Neuronal stem cell (in vitro differentiated cells): ENCODE measurements around the gene HBM.
A peak's percentile ranks its signal among the peaks of the same experiment; 100 is the strongest.

Experiments
- DNase-seq: peaks from one replicate; pipeline ENCODE4 v3.0.0-alpha.2; 2013; ENCODE audit warnings: low spot score
- H2AFZ ChIP-seq: one replicate; pipeline ENCODE4 v1.6.1; 2013; ENCODE audit warnings: mild to moderate bottlenecking, low read length, inconsistent platforms
- H2AK5ac ChIP-seq: 2 replicates; pipeline ENCODE4 v1.6.1; 2013; ENCODE audit warnings: low read depth, mild to moderate bottlenecking, inconsistent platforms, low read length, moderate library complexity, mixed read lengths
- H2BK120ac ChIP-seq: 2 replicates; pipeline ENCODE4 v1.6.1; 2013; ENCODE audit warnings: low read depth, mild to moderate bottlenecking, inconsistent platforms, low read length, moderate library complexity, mixed read lengths
- H2BK12ac ChIP-seq: one replicate; pipeline ENCODE4 v1.6.1; 2013; ENCODE audit warnings: low read length, inconsistent platforms
- H2BK15ac ChIP-seq: 2 replicates; pipeline ENCODE4 v1.6.1; 2013; ENCODE audit warnings: mild to moderate bottlenecking, low read length, inconsistent platforms, mixed read lengths
- H2BK5ac ChIP-seq: one replicate; pipeline ENCODE4 v1.6.1; 2013; ENCODE audit warnings: inconsistent platforms, mild to moderate bottlenecking, low read length, moderate library complexity
- H3K14ac ChIP-seq: one replicate; pipeline ENCODE4 v1.6.1; 2013; ENCODE audit warnings: low read length, inconsistent platforms
- H3K18ac ChIP-seq: 2 replicates; pipeline ENCODE4 v1.6.1; 2013; ENCODE audit warnings: low read length, inconsistent platforms
- H3K23ac ChIP-seq: 2 replicates; pipeline ENCODE4 v1.6.1; 2013; ENCODE audit warnings: low read depth, mild to moderate bottlenecking, mixed read lengths, low read length, inconsistent platforms; ENCODE audit not compliant: poor library complexity
- H3K27ac ChIP-seq: replicated peaks from 3 replicates; pipeline ENCODE4 v1.5.1; 2013; ENCODE audit warnings: low read length, inconsistent platforms
- H3K27me3 ChIP-seq, 3 experiments: 2 replicates each; pipeline ENCODE4 v1.6.1; 2013; ENCODE audit warnings: low read length in 3 of 3, mild to moderate bottlenecking in 2 of 3, inconsistent platforms in 1 of 3, low read depth in 1 of 3, mixed read lengths in 1 of 3, moderate library complexity in 1 of 3; ENCODE audit not compliant: control insufficient read depth in 3 of 3, insufficient read depth in 3 of 3
- H3K36me3 ChIP-seq, 2 donors: replicated peaks in 1 of 2; 2 replicates each; pipeline ENCODE4 v1.6.1; 2013; ENCODE audit warnings: low read length in 2 of 2; ENCODE audit not compliant: control insufficient read depth in 2 of 2, insufficient read depth in 2 of 2
- H3K4ac ChIP-seq: 2 replicates; pipeline ENCODE4 v1.6.1; 2013; ENCODE audit warnings: inconsistent platforms, mild to moderate bottlenecking, low read length, moderate library complexity
- H3K4me1 ChIP-seq, 2 donors: 1 replicate in 1 of 2; 2 replicates in 1 of 2; pipeline ENCODE4 v1.6.1; 2013; ENCODE audit warnings: low read length in 2 of 2, low read depth in 1 of 2; ENCODE audit not compliant: control insufficient read depth in 2 of 2, insufficient read depth in 1 of 2
- H3K4me2 ChIP-seq: one replicate; pipeline ENCODE4 v1.6.1; 2013; ENCODE audit warnings: mild to moderate bottlenecking, low read length, inconsistent platforms; ENCODE audit not compliant: insufficient read depth, poor library complexity, severe bottlenecking
- H3K4me3 ChIP-seq, 2 donors: 2 replicates each; pipeline ENCODE4 v1.5.1; 2013; ENCODE audit warnings: low read length in 2 of 2, mild to moderate bottlenecking in 2 of 2, inconsistent platforms in 1 of 2, moderate library complexity in 1 of 2
- H3K79me1 ChIP-seq: one replicate; pipeline ENCODE4 v1.6.1; 2013; ENCODE audit warnings: low read depth, mild to moderate bottlenecking, inconsistent platforms, low read length, moderate library complexity
- H3K9ac ChIP-seq: one replicate; pipeline ENCODE4 v1.6.1; 2013; ENCODE audit warnings: mild to moderate bottlenecking, low read depth, low read length, inconsistent platforms; ENCODE audit not compliant: poor library complexity
- H3K9me3 ChIP-seq, 2 donors: replicated peaks in 1 of 2; 2 replicates each; pipeline versions ENCODE3 to v1.6.1; 2013; ENCODE audit warnings: low read length in 2 of 2, mild to moderate bottlenecking in 2 of 2, inconsistent platforms in 1 of 2, low read depth in 1 of 2, mixed read lengths in 1 of 2, moderate library complexity in 1 of 2; ENCODE audit not compliant: control insufficient read depth in 2 of 2, insufficient read depth in 1 of 2
- H4K8ac ChIP-seq: one replicate; pipeline ENCODE4 v1.6.1; 2013; ENCODE audit warnings: low read depth, mild to moderate bottlenecking, inconsistent platforms, low read length, moderate library complexity
- H4K91ac ChIP-seq: one replicate; pipeline ENCODE4 v1.6.1; 2013; ENCODE audit warnings: low read length, low read depth, mild to moderate bottlenecking, inconsistent platforms; ENCODE audit not compliant: poor library complexity
- WGBS, 2 donors: extraction: QIAGEN DNeasy Blood & Tissue Kit; methylation state at CpG; one replicate each; pipeline ENCODE4 v1.1.7; 2013; ENCODE audit warnings: missing lambda C conversion rate in 2 of 2, mixed read lengths in 1 of 2; ENCODE audit not compliant: insufficient read length in 2 of 2, insufficient replicate concordance in 1 of 2; ENCODE audit errors: extremely low coverage in 2 of 2; 5-methylcytosine and 5-hydroxymethylcytosine counted together

Gene HBM

DNA sequence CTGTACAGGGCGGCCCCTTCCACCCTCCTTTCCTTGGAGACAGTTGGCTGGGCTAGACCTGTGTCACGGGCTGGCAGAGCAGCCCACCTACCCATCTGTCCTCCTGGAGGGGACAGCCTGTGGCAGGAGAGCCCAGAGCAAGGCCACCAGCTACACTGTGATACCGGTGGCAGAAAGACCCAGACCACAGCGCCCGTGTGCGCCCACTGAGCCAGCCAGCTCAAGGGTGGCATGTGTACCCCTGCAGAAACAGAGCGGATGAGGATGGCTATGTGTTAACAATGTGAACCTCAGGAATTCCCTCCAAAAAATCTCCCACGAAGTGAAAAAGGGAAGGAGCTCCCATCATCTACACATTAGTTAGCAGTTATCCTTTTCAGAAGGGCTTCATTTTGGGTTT, 21.6 kb downstream of the HBM start:
- Histone ChIP-seq H2BK15ac (no peak overlapping the region), H3K4me1 (peaks cover 0 to 2% of the 10 kb centered on the region in 2 donors), H3K4me3 (no peak overlapping the region), H3K27me3 (peaks cover 0 to 2% (median 0%) of the 10 kb centered on the region in 3 experiments), H3K9ac (no peak overlapping the region), H3K18ac (no peak overlapping the region), H3K14ac (peak overlapping the region; percentile 82), H4K8ac (no peak overlapping the region), H3K79me1 (peaks cover 5% of the 10 kb centered on the region), H2BK5ac (no peak overlapping the region), H3K36me3 (peaks cover 57 to 72% of the 10 kb centered on the region in 2 donors), H2BK12ac (no peak overlapping the region), H4K91ac (peak overlapping the region; percentile 53), H2AFZ (no peak overlapping the region), H3K9me3 (peaks cover 0 to 4% of the 10 kb centered on the region in 2 donors), H2BK120ac (no peak overlapping the region), H2AK5ac (no peak overlapping the region), H3K23ac (no peak overlapping the region), H3K4ac (no peak overlapping the region), H3K4me2 (no peak overlapping the region), H3K27ac (no peak overlapping the region)
- WGBS, 2 donors, result no CpG with 5 or more reads among the region's 8 CpGs
- no peak for DNase-seq

- Histone ChIP-seq H3K27me3 (peaks cover 0 to 2% (median 0%) of the 10 kb centered on the region in 3 experiments), H3K36me3 (peaks cover 60 to 86% of the 10 kb centered on the region in 2 donors), H2BK5ac (no peak overlapping the region), H2BK12ac (no peak overlapping the region), H3K4me1 (peaks cover 0 to 2% of the 10 kb centered on the region in 2 donors), H4K8ac (no peak overlapping the region), H2AFZ (no peak overlapping the region), H3K4ac (no peak overlapping the region), H2BK120ac (no peak overlapping the region), H3K79me1 (peaks cover 5% of the 10 kb centered on the region), H3K27ac (no peak overlapping the region), H2AK5ac (no peak overlapping the region), H2BK15ac (no peak overlapping the region), H3K9ac (no peak overlapping the region), H3K18ac (no peak overlapping the region), H3K23ac (no peak overlapping the region), H4K91ac (no peak overlapping the region), H3K14ac (no peak overlapping the region), H3K4me3 (no peak overlapping the region), H3K9me3 (peaks cover 0 to 4% of the 10 kb centered on the region in 2 donors), H3K4me2 (no peak overlapping the region)
- no CpG with 5 or more reads among the region's 8 CpGs for WGBS, 2 donors
- DNase-seq, result no peak
Measured at GRCh38 chr16:188674-189073, 22.9 kb downstream of the HBM start.

DNA sequence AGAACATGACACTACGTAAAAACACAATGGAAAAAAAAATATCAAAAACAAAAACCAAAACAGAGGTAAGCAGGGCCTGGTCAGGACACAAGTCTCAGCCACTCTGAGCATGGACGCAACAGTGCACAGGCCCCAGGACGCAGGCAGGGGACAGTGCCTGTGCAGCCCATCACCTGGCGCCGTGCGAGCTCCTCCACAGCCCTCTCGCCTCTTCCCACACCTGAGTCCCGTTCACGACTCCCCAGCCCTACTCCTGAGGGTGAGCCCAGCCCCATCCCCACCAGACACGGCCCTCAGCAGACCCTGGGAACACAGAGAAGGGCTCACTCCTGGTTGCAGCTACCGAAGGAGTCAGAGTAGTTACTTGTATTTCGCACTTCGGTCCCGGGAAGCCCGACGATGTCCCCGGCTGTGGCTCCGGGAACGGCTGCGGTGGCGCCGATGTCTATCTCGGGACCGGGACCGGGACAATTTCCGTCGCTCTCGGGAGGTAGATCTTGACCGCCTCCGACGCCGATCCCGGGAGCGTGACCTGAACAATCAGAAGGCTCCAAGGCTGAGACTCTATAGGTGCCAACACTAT, 23.9 kb downstream of the HBM start:
- no peak overlapping the region for H3K9ac ChIP-seq
- H3K36me3 ChIP-seq, result peaks cover 60 to 88% of the 10 kb centered on the region in 2 donors
- no peak overlapping the region for H3K4me2 ChIP-seq
- peaks cover 0 to 4% of the 10 kb centered on the region in 2 donors for H3K9me3 ChIP-seq
- peak overlapping the region; percentile 31 for H3K23ac ChIP-seq
- no peak for DNase-seq
- H3K4me1 ChIP-seq, result no peaks in the 10 kb centered on the region
- H2AFZ ChIP-seq, result no peak overlapping the region
- no CpG with 5 or more reads among the region's 34 CpGs for WGBS, 2 donors
- no peak overlapping the region for H3K4me3 ChIP-seq
- peaks cover 5% of the 10 kb centered on the region for H3K79me1 ChIP-seq
- H3K4ac ChIP-seq, result no peak overlapping the region
- no peak overlapping the region for H4K91ac ChIP-seq
- no peak overlapping the region for H2BK5ac ChIP-seq
- no peak overlapping the region for H2BK12ac ChIP-seq
- no peak overlapping the region for H3K18ac ChIP-seq
- H3K14ac ChIP-seq, result no peak overlapping the region
- no peak overlapping the region for H2BK120ac ChIP-seq
- H4K8ac ChIP-seq, result no peak overlapping the region
- no peak overlapping the region for H2AK5ac ChIP-seq
- H3K27me3 ChIP-seq, result peaks cover 0 to 2% (median 0%) of the 10 kb centered on the region in 3 experiments
- H3K27ac ChIP-seq, result no peak overlapping the region
- H2BK15ac ChIP-seq, result no peak overlapping the region

DNA sequence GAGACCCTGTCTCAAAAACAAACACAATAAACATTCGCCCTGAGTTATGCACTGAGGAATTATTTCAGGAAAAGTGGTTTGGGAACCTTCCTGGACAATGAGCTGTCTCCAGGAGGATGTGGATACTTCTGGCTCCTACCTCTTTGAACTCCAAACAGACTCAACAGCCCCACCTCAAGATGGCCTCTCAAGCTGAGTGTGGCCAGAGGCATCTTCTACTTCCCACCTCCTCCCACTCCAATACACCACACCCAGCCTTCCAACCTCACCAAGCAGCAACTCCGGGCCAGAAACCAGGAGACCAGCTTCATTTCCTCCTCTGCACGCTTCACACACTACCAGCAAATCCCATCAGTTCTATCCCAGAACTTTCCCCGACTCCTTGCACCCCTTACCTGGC, 26.1 kb downstream of the HBM start:
- Histone ChIP-seq H3K9ac (no peak overlapping the region), H2AFZ (no peak overlapping the region), H3K14ac (no peak overlapping the region), H3K79me1 (peaks cover 7% of the 10 kb centered on the region), H3K27me3 (peaks cover 0 to 2% (median 0%) of the 10 kb centered on the region in 3 experiments), H3K27ac (no peak overlapping the region), H3K4me3 (no peak overlapping the region), H3K36me3 (peaks cover 69 to 98% of the 10 kb centered on the region in 2 donors), H2BK12ac (no peak overlapping the region), H3K9me3 (peaks cover 0 to 4% of the 10 kb centered on the region in 2 donors), H3K4me1 (no peaks in the 10 kb centered on the region), H2BK5ac (no peak overlapping the region), H2BK15ac (no peak overlapping the region), H2BK120ac (no peak overlapping the region), H3K23ac (no peak overlapping the region), H3K18ac (no peak overlapping the region), H2AK5ac (no peak overlapping the region), H4K8ac (no peak overlapping the region), H3K4me2 (no peak overlapping the region), H4K91ac (no peak overlapping the region), H3K4ac (no peak overlapping the region)
- DNase-seq, result no peak
- WGBS, 2 donors, result no CpG with 5 or more reads among the region's 4 CpGs
